ENCODE data around the gene MSRB3. TPM values are rescaled to one million over a fixed set of nuclear protein-coding genes. Genes with fewer than 3 reads are reported as not detected.

MSRB3 gene
- total and polyA plus RNA-seq, 2 of the 8 experiments (the other 6 are each of a cell fraction or from before 2014, with no cell fraction given), result 0.32 to 1.2 TPM

GRCh38 chr12:65501093-65501621 lies 222.7 kb downstream of the MSRB3 start (continued):
- TF ChIP-seq BRCA1 (IDR thresholded peaks at IDR 0.05; ENCODE audit: low read depth, low read length), result no peak
